WTC11 (cell line): ENCODE measurements around the gene SPATA32. TPM values are rescaled to one million over a fixed set of nuclear protein-coding genes. Genes with fewer than 3 reads are reported as not detected.
A peak's percentile ranks its signal among the peaks of the same experiment; 100 is the strongest.

Experiments
- ATAC-seq: fragments of 200-7000 bp; cut with Tn5 transposase; 2 replicates; pipeline ENCODE4 v1.10.0; 2021; ENCODE audit warnings: mild to moderate bottlenecking, moderate library complexity
- CTCF ChIA-PET: fragments of 300-600 bp; sonication (Branson Sonifier 250); formaldehyde crosslinking; loops from one replicate; lab custom pipeline; 2021; ENCODE audit warnings: antibody characterized with exemption; lab: Charles Lee
- POLR2A ChIA-PET: fragments of 350-600 bp; sonication (Branson Sonifier 250); formaldehyde crosslinking; loops from one replicate; lab custom pipeline; 2021; ENCODE audit warnings: antibody characterized with exemption; lab: Charles Lee
- DNase-seq: peaks from one replicate; pipeline ENCODE4 v3.0.0; 2021; ENCODE audit warnings: low spot score
- H3K27ac Mint-ChIP-seq: 2 replicates; pipeline ENCODE4 v1.8.0; 2021; ENCODE audit warnings: mixed read lengths
- H3K27me3 Mint-ChIP-seq: 2 replicates; pipeline ENCODE4 v1.8.0; 2021; ENCODE audit warnings: low read depth, mild to moderate bottlenecking, moderate library complexity, mixed read lengths
- H3K36me3 Mint-ChIP-seq: 2 replicates; pipeline ENCODE4 v1.8.0; 2021; ENCODE audit warnings: mixed read lengths
- H3K4me1 Mint-ChIP-seq: 2 replicates; pipeline ENCODE4 v1.8.0; 2022; ENCODE audit warnings: mixed read lengths
- H3K4me3 Mint-ChIP-seq: 2 replicates; pipeline ENCODE4 v1.8.0; 2021; ENCODE audit warnings: mild to moderate bottlenecking, moderate library complexity, mixed read lengths
- H3K9me3 Mint-ChIP-seq: 2 replicates; pipeline ENCODE4 v1.8.0; 2021; ENCODE audit warnings: mixed read lengths
- CREB1 ChIP-seq: sonication (generic); formaldehyde crosslinking; IDR thresholded peaks from 2 replicates; pipeline ENCODE4 v1.8.0; 2023; ENCODE audit warnings: mild to moderate bottlenecking, missing genetic modification reagents
- CREM ChIP-seq: sonication (generic); formaldehyde crosslinking; IDR thresholded peaks from 2 replicates; pipeline ENCODE4 v1.8.1; 2022; ENCODE audit warnings: mild to moderate bottlenecking, missing genetic modification reagents, moderate library complexity
- ESRRA ChIP-seq: sonication (generic); formaldehyde crosslinking; IDR thresholded peaks from 2 replicates; pipeline ENCODE4 v1.8.1; 2022; ENCODE audit warnings: mild to moderate bottlenecking, missing genetic modification reagents, borderline replicate concordance
- GABPB1 ChIP-seq: sonication (generic); formaldehyde crosslinking; IDR thresholded peaks from 2 replicates; pipeline ENCODE4 v1.8.1; 2023; ENCODE audit warnings: mild to moderate bottlenecking, missing genetic modification reagents
- IRF2 ChIP-seq: sonication (generic); formaldehyde crosslinking; IDR thresholded peaks from 2 replicates; pipeline ENCODE4 v1.8.0; 2022; ENCODE audit warnings: low read depth, missing genetic modification reagents, borderline replicate concordance
- JAZF1 ChIP-seq: fragments of 250-450 bp; sonication (Bioruptor Pico); IDR thresholded peaks from 2 replicates; pipeline ENCODE4 v1.9.0; 2021; ENCODE audit warnings: moderate library complexity, mild to moderate bottlenecking, inconsistent platforms
- MYBL2 ChIP-seq: sonication (generic); formaldehyde crosslinking; IDR thresholded peaks from 2 replicates; pipeline ENCODE4 v1.8.1; 2023; ENCODE audit warnings: mild to moderate bottlenecking, moderate library complexity, missing genetic modification reagents
- NR3C1 ChIP-seq: sonication (generic); formaldehyde crosslinking; conservative IDR thresholded peaks from 2 replicates; pipeline ENCODE4 v1.8.1; 2023; ENCODE audit warnings: low read depth, mild to moderate bottlenecking, missing genetic modification reagents
- OVOL2 ChIP-seq: fragments of 250-450 bp; sonication (Bioruptor Pico); IDR thresholded peaks from 2 replicates; pipeline ENCODE4 v1.9.0; 2021; ENCODE audit warnings: mild to moderate bottlenecking, borderline replicate concordance
- ZBTB21 ChIP-seq: sonication (generic); formaldehyde crosslinking; IDR thresholded peaks from 2 replicates; pipeline ENCODE4 v1.8.1; 2023; ENCODE audit warnings: mild to moderate bottlenecking, missing genetic modification reagents, borderline replicate concordance
- ZNF138 ChIP-seq: sonication (generic); formaldehyde crosslinking; conservative IDR thresholded peaks from 2 replicates; pipeline ENCODE4 v1.8.1; 2022; ENCODE audit warnings: mild to moderate bottlenecking, moderate library complexity, missing genetic modification reagents
- ZNF671 ChIP-seq: fragments of 250-450 bp; sonication (Bioruptor Pico); IDR thresholded peaks from 2 replicates; pipeline ENCODE4 v1.8.0; 2021; ENCODE audit warnings: mild to moderate bottlenecking
- total RNA-seq: library from RNA; stranded (reverse); gene quantifications from 3 replicates; pipeline ENCODE4 v1.2.3, GENCODE V29; 2021
- TF ChIP-seq, protein P1 (sequence below): sonication (generic); formaldehyde crosslinking; IDR thresholded peaks from 2 replicates; pipeline ENCODE4 v1.8.0; 2022; ENCODE audit warnings: mild to moderate bottlenecking, missing genetic modification reagents
- TF ChIP-seq, protein P2 (sequence below): sonication (generic); formaldehyde crosslinking; IDR thresholded peaks from 2 replicates; pipeline ENCODE4 v1.8.0; 2023; ENCODE audit warnings: missing genetic modification reagents
- TF ChIP-seq, protein P3 (sequence below): sonication (generic); formaldehyde crosslinking; IDR thresholded peaks from 2 replicates; pipeline ENCODE4 v1.8.1; 2023; ENCODE audit warnings: mild to moderate bottlenecking, missing genetic modification reagents, moderate library complexity
- TF ChIP-seq, protein P4 (sequence below): sonication (generic); formaldehyde crosslinking; IDR thresholded peaks from 2 replicates; pipeline ENCODE4 v1.8.1; 2022; ENCODE audit warnings: low read depth, missing genetic modification reagents, borderline replicate concordance
- TF ChIP-seq, protein P5 (sequence below): sonication (generic); formaldehyde crosslinking; IDR thresholded peaks from 2 replicates; pipeline ENCODE4 v1.8.0; 2023; ENCODE audit warnings: mild to moderate bottlenecking, missing genetic modification reagents
- TF ChIP-seq, protein P6 (sequence below): fragments of 200-600 bp; IDR thresholded peaks from 2 replicates; pipeline ENCODE4 v1.8.0; 2022; ENCODE audit warnings: antibody characterized with exemption
- TF ChIP-seq, protein P7 (sequence below): fragments of 250-450 bp; sonication (Bioruptor Pico); IDR thresholded peaks from 2 replicates; pipeline ENCODE4 v1.9.0; 2021; ENCODE audit warnings: mild to moderate bottlenecking

Gene SPATA32
- total RNA-seq, 1 experiment from 2014 or later: 0.15 TPM

DNA sequence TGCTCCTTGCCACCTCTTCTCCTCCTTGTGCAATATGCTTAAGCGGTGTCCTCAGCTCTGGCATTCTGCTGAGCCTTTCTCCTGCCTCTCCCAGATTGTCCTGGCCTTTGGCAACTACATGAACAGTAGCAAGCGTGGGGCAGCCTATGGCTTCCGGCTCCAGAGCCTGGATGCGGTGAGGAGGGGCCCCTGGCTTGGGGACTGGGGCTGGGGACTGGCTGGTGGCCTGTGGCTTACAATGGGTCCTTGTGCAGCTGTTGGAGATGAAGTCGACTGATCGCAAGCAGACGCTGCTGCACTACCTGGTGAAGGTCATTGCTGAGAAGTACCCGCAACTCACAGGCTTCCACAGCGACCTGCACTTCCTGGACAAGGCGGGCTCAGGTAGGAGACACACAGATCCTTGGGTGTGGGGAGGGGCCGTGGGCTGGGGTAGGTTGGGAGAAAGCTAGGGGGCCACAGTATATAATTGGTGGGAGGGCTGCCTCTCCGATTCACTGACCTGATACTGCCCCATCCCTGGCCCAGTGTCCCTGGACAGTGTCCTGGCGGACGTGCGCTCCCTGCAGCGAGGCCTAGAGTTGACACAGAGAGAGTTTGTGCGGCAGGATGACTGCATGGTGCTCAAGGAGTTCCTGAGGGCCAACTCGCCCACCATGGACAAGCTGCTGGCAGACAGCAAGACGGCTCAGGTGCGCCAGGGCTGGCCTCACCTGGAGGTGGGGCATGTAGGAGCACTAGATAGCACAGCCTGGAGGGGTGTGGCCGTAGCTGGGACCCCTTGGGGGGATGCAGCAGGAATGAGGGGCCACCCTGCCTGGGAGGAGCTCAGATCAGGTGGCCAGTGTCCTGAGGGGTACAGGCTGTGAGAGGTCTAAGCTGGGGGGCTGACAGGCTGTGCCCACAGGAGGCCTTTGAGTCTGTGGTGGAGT, 16.9 kb downstream of the SPATA32 start:
- ATAC-seq (no peak), DNase-seq (no peak)
- Mint-ChIP-seq H3K9me3 (no peaks in the 10 kb centered on the region), H3K36me3 (peaks cover 2% of the 10 kb centered on the region), H3K27me3 (peaks cover 16% of the 10 kb centered on the region), H3K4me1 (peaks cover 26% of the 10 kb centered on the region), H3K27ac (no peak overlapping the region), H3K4me3 (no peak overlapping the region)
- ChIA-PET CTCF (interaction anchor here (1.0 to 9.1 kb wide), 4 partner anchors 13 to 109 kb away, joined by 3 to 179 read pairs (median 18); partner anchors contain the start of gene ACBD4), POLR2A (interaction anchor here (0.6 kb wide), 1 partner anchor 100 kb away, joined by 3 read pairs; no protein-coding TSS in a partner anchor)
- TF ChIP-seq ZNF138 (no peak), ESRRA (CRISPR knock-in tag) (no peak), MYBL2 (CRISPR knock-in tag) (no peak), GABPB1 (CRISPR knock-in tag) (no peak)
- TF ChIP-seq, protein P1, sequence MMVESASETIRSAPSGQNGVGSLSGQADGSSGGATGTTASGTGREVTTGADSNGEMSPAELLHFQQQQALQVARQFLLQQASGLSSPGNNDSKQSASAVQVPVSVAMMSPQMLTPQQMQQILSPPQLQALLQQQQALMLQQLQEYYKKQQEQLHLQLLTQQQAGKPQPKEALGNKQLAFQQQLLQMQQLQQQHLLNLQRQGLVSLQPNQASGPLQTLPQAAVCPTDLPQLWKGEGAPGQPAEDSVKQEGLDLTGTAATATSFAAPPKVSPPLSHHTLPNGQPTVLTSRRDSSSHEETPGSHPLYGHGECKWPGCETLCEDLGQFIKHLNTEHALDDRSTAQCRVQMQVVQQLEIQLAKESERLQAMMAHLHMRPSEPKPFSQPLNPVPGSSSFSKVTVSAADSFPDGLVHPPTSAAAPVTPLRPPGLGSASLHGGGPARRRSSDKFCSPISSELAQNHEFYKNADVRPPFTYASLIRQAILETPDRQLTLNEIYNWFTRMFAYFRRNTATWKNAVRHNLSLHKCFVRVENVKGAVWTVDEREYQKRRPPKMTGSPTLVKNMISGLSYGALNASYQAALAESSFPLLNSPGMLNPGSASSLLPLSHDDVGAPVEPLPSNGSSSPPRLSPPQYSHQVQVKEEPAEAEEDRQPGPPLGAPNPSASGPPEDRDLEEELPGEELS (CRISPR knock-in tag): no peak
- TF ChIP-seq, protein P2, sequence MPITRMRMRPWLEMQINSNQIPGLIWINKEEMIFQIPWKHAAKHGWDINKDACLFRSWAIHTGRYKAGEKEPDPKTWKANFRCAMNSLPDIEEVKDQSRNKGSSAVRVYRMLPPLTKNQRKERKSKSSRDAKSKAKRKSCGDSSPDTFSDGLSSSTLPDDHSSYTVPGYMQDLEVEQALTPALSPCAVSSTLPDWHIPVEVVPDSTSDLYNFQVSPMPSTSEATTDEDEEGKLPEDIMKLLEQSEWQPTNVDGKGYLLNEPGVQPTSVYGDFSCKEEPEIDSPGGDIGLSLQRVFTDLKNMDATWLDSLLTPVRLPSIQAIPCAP (CRISPR knock-in tag): no peak

DNA sequence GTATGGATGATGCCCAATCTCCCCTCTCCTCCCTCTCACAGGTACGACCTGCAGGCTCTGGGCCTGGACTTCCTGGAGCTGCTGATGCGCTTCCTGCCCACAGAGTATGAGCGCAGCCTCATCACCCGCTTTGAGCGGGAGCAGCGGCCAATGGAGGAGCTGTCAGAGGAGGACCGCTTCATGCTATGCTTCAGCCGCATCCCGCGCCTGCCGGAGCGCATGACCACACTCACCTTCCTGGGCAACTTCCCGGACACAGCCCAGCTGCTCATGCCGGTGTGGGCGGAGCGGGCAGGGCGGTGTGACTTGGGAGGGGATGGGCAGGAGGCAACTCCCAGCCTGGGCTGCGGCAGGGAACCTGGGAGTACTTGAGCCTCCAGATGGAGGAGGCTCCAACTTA, 18.1 kb downstream of the SPATA32 start:
- DNase-seq: no peak

DNA sequence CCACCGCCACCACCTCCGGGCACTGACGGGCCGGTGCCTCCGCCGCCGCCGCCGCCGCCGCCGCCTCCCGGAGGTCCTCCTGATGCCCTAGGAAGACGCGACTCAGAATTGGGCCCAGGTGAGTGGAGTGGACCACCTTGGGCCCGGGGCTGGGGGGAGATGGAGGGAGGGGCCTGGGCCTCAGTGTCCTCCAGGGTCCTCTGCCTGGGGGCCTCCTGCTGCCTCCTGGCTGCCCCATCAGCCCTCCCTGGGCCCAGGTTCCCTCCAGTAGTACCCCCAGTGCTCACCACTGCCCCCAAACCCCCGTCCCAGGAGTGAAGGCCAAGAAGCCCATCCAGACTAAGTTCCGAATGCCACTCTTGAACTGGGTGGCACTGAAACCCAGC, 19.9 kb downstream of the SPATA32 start:
- DNase-seq: no peak
- no peaks in the 10 kb centered on the region for H3K9me3 Mint-ChIP-seq
- peak; percentile 15 for ATAC-seq
- TF ChIP-seq NR3C1: no peak
- no peak for TF ChIP-seq OVOL2 (CRISPR knock-in tag)
- TF ChIP-seq CREB1 (CRISPR knock-in tag): no peak
- TF ChIP-seq, protein P3, sequence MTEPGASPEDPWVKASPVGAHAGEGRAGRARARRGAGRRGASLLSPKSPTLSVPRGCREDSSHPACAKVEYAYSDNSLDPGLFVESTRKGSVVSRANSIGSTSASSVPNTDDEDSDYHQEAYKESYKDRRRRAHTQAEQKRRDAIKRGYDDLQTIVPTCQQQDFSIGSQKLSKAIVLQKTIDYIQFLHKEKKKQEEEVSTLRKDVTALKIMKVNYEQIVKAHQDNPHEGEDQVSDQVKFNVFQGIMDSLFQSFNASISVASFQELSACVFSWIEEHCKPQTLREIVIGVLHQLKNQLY: no peak
- TF ChIP-seq CREM (CRISPR knock-in tag): no peak
- TF ChIP-seq ZNF671 (CRISPR knock-in tag): no peak
- TF ChIP-seq, protein P4, sequence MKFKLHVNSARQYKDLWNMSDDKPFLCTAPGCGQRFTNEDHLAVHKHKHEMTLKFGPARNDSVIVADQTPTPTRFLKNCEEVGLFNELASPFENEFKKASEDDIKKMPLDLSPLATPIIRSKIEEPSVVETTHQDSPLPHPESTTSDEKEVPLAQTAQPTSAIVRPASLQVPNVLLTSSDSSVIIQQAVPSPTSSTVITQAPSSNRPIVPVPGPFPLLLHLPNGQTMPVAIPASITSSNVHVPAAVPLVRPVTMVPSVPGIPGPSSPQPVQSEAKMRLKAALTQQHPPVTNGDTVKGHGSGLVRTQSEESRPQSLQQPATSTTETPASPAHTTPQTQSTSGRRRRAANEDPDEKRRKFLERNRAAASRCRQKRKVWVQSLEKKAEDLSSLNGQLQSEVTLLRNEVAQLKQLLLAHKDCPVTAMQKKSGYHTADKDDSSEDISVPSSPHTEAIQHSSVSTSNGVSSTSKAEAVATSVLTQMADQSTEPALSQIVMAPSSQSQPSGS (CRISPR knock-in tag): no peak
- no peak for TF ChIP-seq ESRRA (CRISPR knock-in tag)
- TF ChIP-seq, protein P5, sequence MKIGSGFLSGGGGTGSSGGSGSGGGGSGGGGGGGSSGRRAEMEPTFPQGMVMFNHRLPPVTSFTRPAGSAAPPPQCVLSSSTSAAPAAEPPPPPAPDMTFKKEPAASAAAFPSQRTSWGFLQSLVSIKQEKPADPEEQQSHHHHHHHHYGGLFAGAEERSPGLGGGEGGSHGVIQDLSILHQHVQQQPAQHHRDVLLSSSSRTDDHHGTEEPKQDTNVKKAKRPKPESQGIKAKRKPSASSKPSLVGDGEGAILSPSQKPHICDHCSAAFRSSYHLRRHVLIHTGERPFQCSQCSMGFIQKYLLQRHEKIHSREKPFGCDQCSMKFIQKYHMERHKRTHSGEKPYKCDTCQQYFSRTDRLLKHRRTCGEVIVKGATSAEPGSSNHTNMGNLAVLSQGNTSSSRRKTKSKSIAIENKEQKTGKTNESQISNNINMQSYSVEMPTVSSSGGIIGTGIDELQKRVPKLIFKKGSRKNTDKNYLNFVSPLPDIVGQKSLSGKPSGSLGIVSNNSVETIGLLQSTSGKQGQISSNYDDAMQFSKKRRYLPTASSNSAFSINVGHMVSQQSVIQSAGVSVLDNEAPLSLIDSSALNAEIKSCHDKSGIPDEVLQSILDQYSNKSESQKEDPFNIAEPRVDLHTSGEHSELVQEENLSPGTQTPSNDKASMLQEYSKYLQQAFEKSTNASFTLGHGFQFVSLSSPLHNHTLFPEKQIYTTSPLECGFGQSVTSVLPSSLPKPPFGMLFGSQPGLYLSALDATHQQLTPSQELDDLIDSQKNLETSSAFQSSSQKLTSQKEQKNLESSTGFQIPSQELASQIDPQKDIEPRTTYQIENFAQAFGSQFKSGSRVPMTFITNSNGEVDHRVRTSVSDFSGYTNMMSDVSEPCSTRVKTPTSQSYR: no peak
- TF ChIP-seq, protein P6, sequence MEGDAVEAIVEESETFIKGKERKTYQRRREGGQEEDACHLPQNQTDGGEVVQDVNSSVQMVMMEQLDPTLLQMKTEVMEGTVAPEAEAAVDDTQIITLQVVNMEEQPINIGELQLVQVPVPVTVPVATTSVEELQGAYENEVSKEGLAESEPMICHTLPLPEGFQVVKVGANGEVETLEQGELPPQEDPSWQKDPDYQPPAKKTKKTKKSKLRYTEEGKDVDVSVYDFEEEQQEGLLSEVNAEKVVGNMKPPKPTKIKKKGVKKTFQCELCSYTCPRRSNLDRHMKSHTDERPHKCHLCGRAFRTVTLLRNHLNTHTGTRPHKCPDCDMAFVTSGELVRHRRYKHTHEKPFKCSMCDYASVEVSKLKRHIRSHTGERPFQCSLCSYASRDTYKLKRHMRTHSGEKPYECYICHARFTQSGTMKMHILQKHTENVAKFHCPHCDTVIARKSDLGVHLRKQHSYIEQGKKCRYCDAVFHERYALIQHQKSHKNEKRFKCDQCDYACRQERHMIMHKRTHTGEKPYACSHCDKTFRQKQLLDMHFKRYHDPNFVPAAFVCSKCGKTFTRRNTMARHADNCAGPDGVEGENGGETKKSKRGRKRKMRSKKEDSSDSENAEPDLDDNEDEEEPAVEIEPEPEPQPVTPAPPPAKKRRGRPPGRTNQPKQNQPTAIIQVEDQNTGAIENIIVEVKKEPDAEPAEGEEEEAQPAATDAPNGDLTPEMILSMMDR: no peak
- TF ChIP-seq ZBTB21 (CRISPR knock-in tag): no peak
- no peak for TF ChIP-seq IRF2 (CRISPR knock-in tag)
- TF ChIP-seq, protein P7, sequence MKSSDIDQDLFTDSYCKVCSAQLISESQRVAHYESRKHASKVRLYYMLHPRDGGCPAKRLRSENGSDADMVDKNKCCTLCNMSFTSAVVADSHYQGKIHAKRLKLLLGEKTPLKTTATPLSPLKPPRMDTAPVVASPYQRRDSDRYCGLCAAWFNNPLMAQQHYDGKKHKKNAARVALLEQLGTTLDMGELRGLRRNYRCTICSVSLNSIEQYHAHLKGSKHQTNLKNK (CRISPR knock-in tag): no peak
- TF ChIP-seq, all 79 proteins: peak for 0
- Mint-ChIP-seq H3K36me3 (no peaks in the 10 kb centered on the region), H3K4me1 (peaks cover 16% of the 10 kb centered on the region), H3K4me3 (peak overlapping the region; percentile 57), H3K27me3 (peaks cover 45% of the 10 kb centered on the region), H3K27ac (no peak overlapping the region)
- ChIA-PET POLR2A (interaction anchor here (0.5 to 1.5 kb wide), 2 partner anchors 10 to 29 kb away, joined by 3 to 4 read pairs; no protein-coding TSS in a partner anchor), CTCF (interaction anchor here (0.6 to 9.1 kb wide), 16 partner anchors 10 to 154 kb away, joined by 3 to 179 read pairs (median 6); partner anchors contain the start of genes ACBD4 and HEXIM1)

More for the DNA sequence above, 18.1 kb downstream of the SPATA32 start:
- ChIA-PET CTCF (interaction anchor here (1.1 to 9.1 kb wide), 4 partner anchors 11 to 108 kb away, joined by 3 to 179 read pairs (median 12); partner anchors contain the start of gene ACBD4), POLR2A (no interaction called here)
- Mint-ChIP-seq H3K27ac (no peak overlapping the region), H3K36me3 (no peaks in the 10 kb centered on the region)
- no peak for TF ChIP-seq GABPB1 (CRISPR knock-in tag)
- no peak for TF ChIP-seq JAZF1 (CRISPR knock-in tag)
- TF ChIP-seq MYBL2 (CRISPR knock-in tag): no peak
- no peak for TF ChIP-seq ZBTB21 (CRISPR knock-in tag)
- TF ChIP-seq, all 79 proteins: peak for 0
- no peaks in the 10 kb centered on the region for H3K9me3 Mint-ChIP-seq
- no peak for ATAC-seq
- peaks cover 22% of the 10 kb centered on the region for H3K4me1 Mint-ChIP-seq
- peaks cover 28% of the 10 kb centered on the region for H3K27me3 Mint-ChIP-seq
- H3K4me3 Mint-ChIP-seq: no peak overlapping the region
